Activated naive CD4-positive, alpha-beta T cell treated with anti-CD3 and anti-CD28 coated beads, Interleukin-2, amount 10 ng/mL, durations not matched to agents 7 days and 5 days (primary cell): ENCODE results near the gene PGAP3.

Experiments used
- CTCF ChIA-PET: fragments of 350-600 bp; sonication (Branson Sonifier 250); formaldehyde crosslinking; loops from one replicate; lab custom pipeline; 2021; ENCODE audit warnings: antibody characterized with exemption; lab: Charles Lee
- DNase-seq: peaks from one replicate; pipeline ENCODE4 v3.0.0-alpha.2; 2020
- H3K27ac Mint-ChIP-seq: one replicate; pipeline ENCODE4 v1.8.0; 2021; ENCODE audit warnings: mild to moderate bottlenecking, moderate library complexity, mixed read lengths
- H3K27me3 Mint-ChIP-seq: one replicate; pipeline ENCODE4 v1.8.0; 2021; ENCODE audit warnings: mild to moderate bottlenecking, mixed read lengths
- H3K36me3 Mint-ChIP-seq: one replicate; pipeline ENCODE4 v1.8.0; 2021; ENCODE audit warnings: mixed read lengths
- H3K4me1 Mint-ChIP-seq: one replicate; pipeline ENCODE4 v1.8.0; 2021; ENCODE audit warnings: mixed read lengths
- H3K4me3 Mint-ChIP-seq: one replicate; pipeline ENCODE4 v1.8.0; 2021; ENCODE audit warnings: mild to moderate bottlenecking, moderate library complexity, mixed read lengths
- H3K9me3 Mint-ChIP-seq: one replicate; pipeline ENCODE4 v1.8.0; 2021; ENCODE audit warnings: mixed read lengths

Gene PGAP3

GRCh38 chr17:39659279-39660010 lies 28.4 kb downstream of the PGAP3 start:
- H3K27ac Mint-ChIP-seq: peak overlapping the region; percentile 86
- no peak for DNase-seq
- no peak overlapping the region for H3K4me3 Mint-ChIP-seq
- CTCF ChIA-PET: interaction anchor here (1.0 to 1.1 kb wide), 2 partner anchors 12 to 114 kb away, joined by 3 to 5 read pairs; no protein-coding TSS in a partner anchor
- H3K36me3 Mint-ChIP-seq: peaks cover 29% of the 10 kb centered on the region
- peaks cover 37% of the 10 kb centered on the region for H3K4me1 Mint-ChIP-seq
- no peaks in the 10 kb centered on the region for H3K9me3 Mint-ChIP-seq
- no peaks in the 10 kb centered on the region for H3K27me3 Mint-ChIP-seq

GRCh38 chr17:39658760-39659159 lies 29.1 kb downstream of the PGAP3 start:
- Mint-ChIP-seq H3K9me3 (no peaks in the 10 kb centered on the region), H3K27ac (no peak overlapping the region), H3K4me1 (peaks cover 41% of the 10 kb centered on the region), H3K36me3 (peaks cover 30% of the 10 kb centered on the region), H3K27me3 (no peaks in the 10 kb centered on the region), H3K4me3 (no peak overlapping the region)
- CTCF ChIA-PET: interaction anchor here (0.6 kb wide), 1 partner anchor 37 kb away, joined by 3 read pairs; no protein-coding TSS in a partner anchor
- no peak for DNase-seq

- peaks cover 32% of the 10 kb centered on the region for H3K36me3 Mint-ChIP-seq
- H3K27me3 Mint-ChIP-seq: no peaks in the 10 kb centered on the region
- peak overlapping the region; percentile 37 for H3K27ac Mint-ChIP-seq
- CTCF ChIA-PET: interaction anchor here (0.6 kb wide), 1 partner anchor 37 kb away, joined by 3 read pairs; no protein-coding TSS in a partner anchor
- H3K9me3 Mint-ChIP-seq: no peaks in the 10 kb centered on the region
- DNase-seq: no peak
- H3K4me3 Mint-ChIP-seq: no peak overlapping the region
- H3K4me1 Mint-ChIP-seq: peaks cover 44% of the 10 kb centered on the region
Measured at GRCh38 chr17:39658346-39658745, 29.5 kb downstream of the PGAP3 start.

- CTCF ChIA-PET: interaction anchor here (0.7 to 18.2 kb wide), 15 partner anchors 8 to 254 kb away, joined by 3 to 200 read pairs (median 9); partner anchors contain the start of genes IKZF3, MIEN1, PPP1R1B and TCAP
- Mint-ChIP-seq H3K36me3 (peaks cover 28% of the 10 kb centered on the region), H3K4me1 (peaks cover 57% of the 10 kb centered on the region), H3K4me3 (no peak overlapping the region), H3K27ac (peak overlapping the region; percentile 80), H3K27me3 (no peaks in the 10 kb centered on the region), H3K9me3 (no peaks in the 10 kb centered on the region)
- no peak for DNase-seq
Measured at GRCh38 chr17:39655105-39655504, 32.8 kb downstream of the PGAP3 start.

GRCh38 chr17:39653662-39654331 lies 34.1 kb downstream of the PGAP3 start:
- Mint-ChIP-seq H3K4me1 (peaks cover 46% of the 10 kb centered on the region), H3K27ac (no peak overlapping the region), H3K9me3 (no peaks in the 10 kb centered on the region), H3K4me3 (no peak overlapping the region), H3K27me3 (no peaks in the 10 kb centered on the region), H3K36me3 (peaks cover 27% of the 10 kb centered on the region)
- CTCF ChIA-PET: interaction anchor here (0.6 to 18.2 kb wide), 25 partner anchors 9 to 332 kb away, joined by 3 to 200 read pairs (median 4); partner anchors contain the start of genes IKZF3, PPP1R1B and TCAP
- DNase-seq: peak; percentile 90

- H3K4me1 Mint-ChIP-seq: peaks cover 41% of the 10 kb centered on the region
- H3K27me3 Mint-ChIP-seq: no peaks in the 10 kb centered on the region
- H3K36me3 Mint-ChIP-seq: peaks cover 28% of the 10 kb centered on the region
- no peak overlapping the region for H3K4me3 Mint-ChIP-seq
- H3K27ac Mint-ChIP-seq: no peak overlapping the region
- no peak for DNase-seq
- CTCF ChIA-PET: interaction anchor here (0.8 to 18.2 kb wide), 21 partner anchors 9 to 333 kb away, joined by 3 to 200 read pairs (median 5); partner anchors contain the start of genes PPP1R1B and TCAP
- no peaks in the 10 kb centered on the region for H3K9me3 Mint-ChIP-seq
Measured at GRCh38 chr17:39653316-39653661, 34.6 kb downstream of the PGAP3 start.

- CTCF ChIA-PET: interaction anchor here (0.6 to 18.2 kb wide), 8 partner anchors 10 to 100 kb away, joined by 3 to 200 read pairs (median 10); no protein-coding TSS in a partner anchor
- H3K9me3 Mint-ChIP-seq: no peaks in the 10 kb centered on the region
- H3K27ac Mint-ChIP-seq: peak overlapping the region; percentile 49
- no peak overlapping the region for H3K4me3 Mint-ChIP-seq
- H3K27me3 Mint-ChIP-seq: no peaks in the 10 kb centered on the region
- H3K36me3 Mint-ChIP-seq: peaks cover 25% of the 10 kb centered on the region
- H3K4me1 Mint-ChIP-seq: peaks cover 36% of the 10 kb centered on the region
- DNase-seq: no peak
Measured at GRCh38 chr17:39652587-39653315, 35.1 kb downstream of the PGAP3 start.

- H3K27ac Mint-ChIP-seq: peak overlapping the region; percentile 19
- H3K4me3 Mint-ChIP-seq: no peak overlapping the region
- no peaks in the 10 kb centered on the region for H3K27me3 Mint-ChIP-seq
- CTCF ChIA-PET: interaction anchor here (0.6 to 18.2 kb wide), 8 partner anchors 10 to 61 kb away, joined by 3 to 200 read pairs (median 10); no protein-coding TSS in a partner anchor
- H3K36me3 Mint-ChIP-seq: peaks cover 26% of the 10 kb centered on the region
- no peaks in the 10 kb centered on the region for H3K9me3 Mint-ChIP-seq
- H3K4me1 Mint-ChIP-seq: peaks cover 36% of the 10 kb centered on the region
- no peak for DNase-seq
Measured at GRCh38 chr17:39651923-39652586, 35.8 kb downstream of the PGAP3 start.

GRCh38 chr17:39650121-39650579 lies 37.7 kb downstream of the PGAP3 start:
- CTCF ChIA-PET: interaction anchor here (1.5 to 18.2 kb wide), 3 partner anchors 16 to 28 kb away, joined by 5 to 200 read pairs (median 55); no protein-coding TSS in a partner anchor
- H3K9me3 Mint-ChIP-seq: no peaks in the 10 kb centered on the region
- H3K27ac Mint-ChIP-seq: no peak overlapping the region
- no peaks in the 10 kb centered on the region for H3K27me3 Mint-ChIP-seq
- H3K4me1 Mint-ChIP-seq: peaks cover 29% of the 10 kb centered on the region
- H3K36me3 Mint-ChIP-seq: peaks cover 19% of the 10 kb centered on the region
- no peak overlapping the region for H3K4me3 Mint-ChIP-seq
- DNase-seq: no peak

- no peaks in the 10 kb centered on the region for H3K9me3 Mint-ChIP-seq
- no peak overlapping the region for H3K4me3 Mint-ChIP-seq
- CTCF ChIA-PET: interaction anchor here (6.8 to 18.2 kb wide), 2 partner anchors 16 to 27 kb away, joined by 55 to 200 read pairs; no protein-coding TSS in a partner anchor
- DNase-seq: no peak
- no peaks in the 10 kb centered on the region for H3K27me3 Mint-ChIP-seq
- H3K27ac Mint-ChIP-seq: peak overlapping the region; percentile 8
- H3K4me1 Mint-ChIP-seq: peaks cover 23% of the 10 kb centered on the region
- H3K36me3 Mint-ChIP-seq: peaks cover 16% of the 10 kb centered on the region
Measured at GRCh38 chr17:39648616-39649366, 39.1 kb downstream of the PGAP3 start.

GRCh38 chr17:39647256-39647655 lies 40.6 kb downstream of the PGAP3 start:
- Mint-ChIP-seq H3K4me3 (no peak overlapping the region), H3K27ac (no peak overlapping the region), H3K36me3 (peaks cover 15% of the 10 kb centered on the region), H3K9me3 (no peaks in the 10 kb centered on the region), H3K4me1 (peaks cover 27% of the 10 kb centered on the region), H3K27me3 (no peaks in the 10 kb centered on the region)
- DNase-seq: no peak
- CTCF ChIA-PET: interaction anchor here (1.5 to 18.2 kb wide), 2 partner anchors 24 to 25 kb away, joined by 3 to 200 read pairs; no protein-coding TSS in a partner anchor

- CTCF ChIA-PET: interaction anchor here (0.6 to 18.2 kb wide), 6 partner anchors 8 to 497 kb away, joined by 3 to 200 read pairs (median 5); partner anchors contain the start of gene CASC3
- H3K27me3 Mint-ChIP-seq: no peaks in the 10 kb centered on the region
- DNase-seq: no peak
- no peak overlapping the region for H3K27ac Mint-ChIP-seq
- peaks cover 13% of the 10 kb centered on the region for H3K36me3 Mint-ChIP-seq
- no peaks in the 10 kb centered on the region for H3K9me3 Mint-ChIP-seq
- no peak overlapping the region for H3K4me3 Mint-ChIP-seq
- H3K4me1 Mint-ChIP-seq: peaks cover 46% of the 10 kb centered on the region
Measured at GRCh38 chr17:39643271-39643670, 44.6 kb downstream of the PGAP3 start.
